IPS DF 4.7 (cell line): ENCODE measurements around the gene CUZD1.

ENCODE experiments used
- DNase-seq: peaks from one replicate; pipeline ENCODE4 v3.0.0-alpha.2; 2013; ENCODE audit warnings: low spot score; ENCODE audit errors: extremely low read depth

The CUZD1 gene

GRCh38 chr10:122815458-122815857, 30.2 kb downstream of the CUZD1 start:
- no peak for DNase-seq

- no peak for DNase-seq
These were observed 31.2 kb downstream of the CUZD1 start for GRCh38 chr10:122814493-122814892.

GRCh38 chr10:122812751-122813150, 32.9 kb downstream of the CUZD1 start:
- DNase-seq: no peak

GRCh38 chr10:122802282-122802681, 43.4 kb downstream of the CUZD1 start:
- no peak for DNase-seq

GRCh38 chr10:122798704-122799231, 46.9 kb downstream of the CUZD1 start:
- no peak for DNase-seq

GRCh38 chr10:122796796-122797195, 48.9 kb downstream of the CUZD1 start:
- DNase-seq: no peak

GRCh38 chr10:122795924-122796323, 49.7 kb downstream of the CUZD1 start:
- DNase-seq: no peak

GRCh38 chr10:122786269-122786668, 59.4 kb downstream of the CUZD1 start:
- no peak for DNase-seq

GRCh38 chr10:122782911-122783310, 62.7 kb downstream of the CUZD1 start:
- DNase-seq: no peak
